DMS53 treated with DMSO at 0.1 percent for 48 hours (cell line): Measurements from ENCODE around the gene TBC1D7.

Experiments
- DNase-seq: peaks from one replicate; lab custom pipeline; 2025; ENCODE audit not compliant: unreplicated experiment; lab: John Stamatoyannopoulos, UW

Gene TBC1D7

GRCh38 chr6:13296536-13296997 is 31.8 kb downstream of the TBC1D7 start:
- no peak for DNase-seq

- no peak for DNase-seq
Measured at GRCh38 chr6:13295576-13295975, 32.8 kb downstream of the TBC1D7 start.

DNA sequence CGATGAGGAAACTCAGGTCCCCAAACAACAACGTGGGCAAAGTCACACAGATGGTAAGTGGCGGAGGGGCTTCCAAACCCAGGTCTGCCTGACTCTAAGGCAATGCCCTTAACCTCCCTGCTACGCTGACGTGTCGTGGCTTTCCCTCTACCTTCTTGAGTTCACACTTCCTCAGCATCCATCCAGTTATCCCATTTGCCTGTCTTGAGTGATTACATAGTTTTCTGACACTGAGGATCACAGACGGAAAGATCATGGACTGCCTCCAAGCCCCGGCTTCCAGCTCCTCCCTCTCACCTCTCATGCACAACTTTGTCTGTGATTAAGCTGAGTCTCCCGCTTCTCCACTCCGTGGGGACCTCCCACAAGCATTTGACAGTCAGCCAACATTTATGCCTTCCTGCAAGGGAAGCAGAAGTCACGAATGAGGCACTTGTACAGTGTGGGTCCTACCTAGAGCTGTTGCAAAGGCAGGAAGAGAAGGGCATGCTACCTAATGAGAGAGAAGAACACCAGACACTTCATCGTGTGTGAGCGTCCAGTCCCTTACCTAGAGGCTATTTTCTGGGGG is 33.8 kb downstream of the TBC1D7 start:
- no peak for DNase-seq

DNA sequence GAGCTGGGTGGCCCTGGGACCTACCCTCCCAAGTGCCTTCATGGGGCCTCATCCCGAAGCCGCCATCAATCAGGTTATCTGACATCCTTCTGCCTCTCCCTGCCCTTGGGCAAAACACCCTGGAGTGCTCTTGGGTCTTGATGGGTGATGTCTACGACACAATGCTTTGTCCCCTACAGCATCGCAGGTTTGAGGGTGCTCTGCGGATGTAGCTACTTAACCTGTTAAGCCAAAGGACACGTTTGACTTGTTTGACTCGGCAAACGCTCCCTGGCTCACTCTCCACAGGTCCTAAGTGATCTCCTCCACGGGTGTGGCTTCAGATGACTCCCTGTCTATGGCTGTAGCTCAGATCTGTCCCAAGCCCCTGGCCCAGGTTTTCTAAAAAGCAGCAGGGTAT is 35.6 kb downstream of the TBC1D7 start:
- DNase-seq: no peak

- DNase-seq: no peak
Measured at GRCh38 chr6:13290335-13290734, 38.0 kb downstream of the TBC1D7 start.

DNA sequence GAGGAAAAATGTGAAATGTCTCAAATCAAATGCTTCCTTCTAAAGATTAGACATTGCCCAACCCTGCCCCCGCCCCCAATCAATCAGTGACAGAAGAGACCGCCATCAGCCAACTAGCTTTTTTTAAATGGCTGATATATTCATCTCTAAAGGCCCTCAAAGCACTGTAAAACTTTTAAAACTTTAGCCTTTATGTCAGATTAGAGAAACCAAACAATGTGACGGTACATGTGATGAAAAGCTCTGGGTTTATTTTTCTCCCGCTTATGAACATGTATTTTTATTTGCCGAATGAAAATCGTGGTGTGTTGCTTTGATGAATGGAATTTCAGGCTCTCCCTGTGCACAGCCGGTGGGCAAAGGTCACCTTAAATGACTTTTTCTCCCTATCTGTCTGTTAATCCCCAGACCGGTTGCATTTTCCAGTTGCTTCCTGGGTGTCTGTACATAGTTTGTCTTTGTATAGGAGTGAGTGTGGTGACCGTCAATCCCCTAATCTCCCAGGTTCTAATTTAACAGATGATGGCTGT is 38.5 kb downstream of the TBC1D7 start:
- no peak for DNase-seq

GRCh38 chr6:13288969-13289391 is 39.4 kb downstream of the TBC1D7 start:
- DNase-seq: no peak

GRCh38 chr6:13288481-13288880 is 39.9 kb downstream of the TBC1D7 start:
- DNase-seq: no peak

- no peak for DNase-seq
Measured at GRCh38 chr6:13287104-13287503, 41.2 kb downstream of the TBC1D7 start.

DNA sequence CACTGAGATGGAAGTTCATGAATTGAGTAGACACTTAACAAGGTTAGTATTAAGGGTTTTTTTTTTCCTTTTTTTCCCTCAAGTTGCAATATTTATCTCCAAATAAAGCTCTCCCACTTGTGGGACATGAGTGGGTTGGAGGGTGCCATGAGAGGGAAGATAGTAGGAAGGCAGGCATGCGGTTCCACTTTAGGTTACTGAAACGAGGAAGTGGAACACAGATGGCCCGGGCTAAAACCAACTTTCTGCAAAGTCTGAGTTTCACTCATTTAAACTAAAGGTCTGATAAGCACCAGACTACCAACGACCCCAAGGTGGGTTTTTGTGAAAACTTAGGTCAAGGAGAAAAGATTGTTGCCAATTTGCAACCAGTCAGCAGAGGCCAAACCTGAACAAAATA is 42.2 kb downstream of the TBC1D7 start:
- DNase-seq: no peak

- DNase-seq: no peak
Measured at GRCh38 chr6:13285705-13286104, 42.6 kb downstream of the TBC1D7 start.

DNA sequence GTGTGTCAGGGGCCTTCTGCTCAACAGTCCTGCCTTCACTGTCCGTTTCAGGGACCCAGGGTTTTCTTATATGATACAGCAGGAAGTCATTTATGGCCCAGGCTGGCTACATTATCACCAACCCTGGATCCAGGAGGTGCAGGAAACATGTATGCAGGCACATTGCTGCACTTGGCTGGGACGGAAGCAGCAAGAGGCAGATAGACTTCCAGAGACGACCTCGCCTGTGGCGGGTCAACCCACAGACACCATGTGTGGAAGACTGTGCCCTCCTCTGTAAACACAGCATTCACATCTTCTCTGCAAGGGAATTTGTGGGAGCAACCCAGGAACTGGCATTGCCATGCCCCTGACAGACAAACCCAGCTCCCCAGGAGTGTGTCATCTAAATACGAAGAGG is 43.7 kb downstream of the TBC1D7 start:
- no peak for DNase-seq

GRCh38 chr6:13283331-13283730 is 45.0 kb downstream of the TBC1D7 start:
- DNase-seq: no peak

DNA sequence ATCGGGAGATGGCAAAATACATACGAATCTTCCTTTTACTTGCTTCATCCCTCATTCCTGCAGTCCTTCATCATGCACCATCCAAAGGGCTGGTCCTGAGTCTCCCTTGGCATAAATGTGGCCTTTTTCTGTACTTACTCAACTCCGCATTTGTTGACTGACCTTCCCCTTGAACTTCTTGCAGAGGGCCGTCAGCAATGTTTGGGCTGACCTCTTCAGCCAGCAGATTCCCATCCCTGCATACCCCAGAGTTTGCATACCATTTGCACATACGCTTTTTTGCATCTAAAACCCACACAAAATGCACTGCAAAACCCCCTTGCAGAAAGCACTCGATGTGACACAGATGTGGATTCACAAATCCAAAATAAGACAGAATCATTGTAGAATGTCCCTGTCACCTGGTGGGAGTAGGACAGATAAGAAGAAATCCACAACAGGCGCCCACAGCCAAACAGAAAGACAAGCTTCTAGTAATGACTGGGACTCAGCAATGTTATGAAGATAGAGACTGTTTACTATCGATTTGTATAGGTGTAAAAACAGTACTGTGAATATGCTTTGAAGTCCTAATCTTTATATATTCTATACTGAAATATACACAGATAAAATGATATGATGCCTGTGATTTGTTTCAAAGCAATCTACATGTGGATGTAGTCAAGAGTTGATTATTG is 45.8 kb downstream of the TBC1D7 start:
- DNase-seq: no peak

DNA sequence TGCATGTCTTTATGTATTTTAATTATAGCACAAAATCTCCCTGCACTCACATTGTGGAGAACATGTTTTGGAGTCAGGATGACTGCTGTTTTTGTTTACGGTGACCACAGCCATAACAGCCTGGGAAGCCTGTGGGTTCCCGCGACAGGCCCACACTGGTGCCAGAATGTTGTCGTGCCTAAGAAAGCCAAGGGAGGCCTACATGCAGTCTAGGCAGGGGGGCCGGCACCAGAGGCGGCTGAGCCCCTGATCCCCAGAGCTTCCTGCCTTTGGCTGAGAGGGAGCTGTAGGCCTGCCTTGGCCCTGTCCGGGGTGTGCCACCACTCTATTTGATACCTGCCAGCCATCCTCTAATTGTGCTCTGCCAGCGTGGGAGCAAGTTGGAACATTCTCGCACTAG is 46.7 kb downstream of the TBC1D7 start:
- DNase-seq: no peak

DNA sequence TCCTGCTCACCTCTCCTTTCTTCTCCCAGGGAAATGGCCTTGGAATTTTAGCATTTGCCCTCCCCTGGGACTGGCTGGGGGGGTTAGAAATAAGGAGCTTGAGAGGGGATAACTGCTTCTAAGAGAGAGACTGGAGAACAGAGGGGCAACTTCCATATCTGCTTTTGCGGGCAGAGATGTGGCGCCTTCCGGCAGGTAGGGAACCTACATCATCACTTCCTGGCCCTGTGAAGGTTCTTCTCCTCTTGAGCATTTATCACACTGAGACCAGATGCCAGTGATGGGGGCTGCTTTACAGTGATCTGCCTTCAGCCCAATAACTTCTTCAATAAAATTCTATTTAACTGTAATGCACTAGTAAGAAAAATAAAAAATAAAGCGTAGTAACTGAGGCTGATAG is 48.1 kb downstream of the TBC1D7 start:
- no peak for DNase-seq

DNA sequence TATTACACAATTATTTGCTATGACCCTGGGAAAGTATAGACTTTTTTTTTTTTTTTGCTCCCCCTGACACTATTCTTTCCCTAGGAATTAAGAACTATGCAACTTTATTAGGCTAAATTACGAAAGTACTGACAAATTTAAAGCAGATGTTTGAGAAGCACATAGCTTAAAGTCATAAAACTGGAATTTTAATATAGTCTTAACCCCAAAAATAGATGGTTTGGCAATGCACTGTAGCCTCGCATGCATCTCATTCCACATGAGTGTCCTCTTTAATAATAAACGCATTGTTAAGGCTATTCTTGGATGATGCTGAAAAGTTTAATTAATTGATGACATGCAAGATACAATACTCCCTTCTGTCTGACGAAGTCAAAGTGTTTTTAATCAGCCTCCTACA is 49.3 kb downstream of the TBC1D7 start:
- no peak for DNase-seq

DNA sequence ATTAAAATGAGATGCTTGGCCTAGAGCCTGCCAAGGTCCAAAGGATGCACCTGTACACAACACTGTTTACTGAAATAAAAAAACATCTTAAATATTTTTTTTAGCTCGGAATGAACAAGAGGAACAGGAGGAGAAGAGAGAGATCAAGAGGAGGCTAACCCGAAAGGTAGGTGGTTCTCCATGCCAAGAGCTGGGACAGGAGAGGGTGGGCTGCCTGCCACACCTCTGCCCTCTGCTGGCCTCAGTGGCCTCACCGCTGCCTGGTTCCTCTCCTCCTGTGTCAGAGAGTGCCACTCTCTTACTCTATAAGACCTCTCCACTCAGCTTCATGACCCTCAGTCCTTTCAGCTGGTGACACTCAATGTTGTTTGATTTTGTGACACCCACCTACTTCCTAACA is 50.2 kb downstream of the TBC1D7 start:
- DNase-seq: no peak

DNA sequence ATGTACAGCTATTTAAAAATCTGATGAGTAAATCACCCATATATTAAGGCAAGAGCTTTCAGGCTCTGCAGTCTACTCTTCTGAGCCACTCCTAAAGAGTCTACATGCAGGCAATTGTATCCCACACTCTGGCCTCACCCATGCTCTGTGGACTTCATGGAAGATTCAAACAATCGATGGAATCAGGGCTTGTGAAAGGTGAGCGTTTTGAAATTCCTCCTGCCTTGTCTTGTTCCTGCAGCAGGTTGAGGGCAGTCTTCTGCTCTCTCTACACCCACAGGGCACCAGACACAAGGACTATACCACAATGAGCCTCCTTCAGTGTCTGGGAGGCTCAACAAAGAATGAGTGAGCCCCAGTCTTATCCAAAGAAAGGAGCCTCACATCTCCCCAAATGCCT is 51.1 kb downstream of the TBC1D7 start:
- DNase-seq: no peak

- no peak for DNase-seq
Measured at GRCh38 chr6:13275435-13275989, 52.8 kb downstream of the TBC1D7 start.

- DNase-seq: no peak
Measured at GRCh38 chr6:13274707-13275434, 53.5 kb downstream of the TBC1D7 start.
